Stimulated activated CD4-positive, alpha-beta T cell treated with anti-CD3 and anti-CD28 coated beads, TNF-alpha, amount 100 ng/mL, for 48 hours (primary cell): ENCODE data around the gene OSBPL9.
"Not testable (repeated sequence)": the region's sequence is repeated elsewhere in the genome, so short reads cannot be mapped to it uniquely, and the experiment has no call there.

ENCODE experiments used
- DNase-seq, 3 donors: peaks; one replicate each; pipeline ENCODE4 v3.0.0-alpha.2; 2020; ENCODE audit warnings: low read depth in 3 of 3

The OSBPL9 gene

GRCh38 chr1:51788938-51789337, 172.0 kb downstream of the OSBPL9 start:
- DNase-seq: no peak

- no peak for DNase-seq
Observed at GRCh38 chr1:51789342-51789741, 172.4 kb downstream of the OSBPL9 start.

GRCh38 chr1:51790385-51790784, 173.5 kb downstream of the OSBPL9 start:
- no peak for DNase-seq

GRCh38 chr1:51791888-51792287, 175.0 kb downstream of the OSBPL9 start:
- DNase-seq: no peak

GRCh38 chr1:51792864-51793263, 176.0 kb downstream of the OSBPL9 start:
- DNase-seq: no peak

GRCh38 chr1:51794260-51794659, 177.4 kb downstream of the OSBPL9 start:
- no peak for DNase-seq

- no peak for DNase-seq
Observed at GRCh38 chr1:51794868-51795267, 178.0 kb downstream of the OSBPL9 start.

GRCh38 chr1:51799372-51799771, 182.5 kb downstream of the OSBPL9 start:
- no peak for DNase-seq

GRCh38 chr1:51814513-51814912, 197.6 kb downstream of the OSBPL9 start:
- no peak for DNase-seq

GRCh38 chr1:51818487-51818886, 201.6 kb downstream of the OSBPL9 start:
- DNase-seq: no peak

- not testable (repeated sequence) for DNase-seq
Observed at GRCh38 chr1:51819021-51819420, 202.1 kb downstream of the OSBPL9 start.

- no peak for DNase-seq
Observed at GRCh38 chr1:51819810-51820209, 202.9 kb downstream of the OSBPL9 start.

- no peak for DNase-seq
Observed at GRCh38 chr1:51829058-51829457, 212.2 kb downstream of the OSBPL9 start.

GRCh38 chr1:51833700-51834099, 216.8 kb downstream of the OSBPL9 start:
- no peak for DNase-seq

GRCh38 chr1:51837243-51837642, 220.4 kb downstream of the OSBPL9 start:
- no peak for DNase-seq
